Left cardiac atrium (tissue), 4 donors: ENCODE results near the gene MLLT1. TPM values are rescaled to one million over a fixed set of nuclear protein-coding genes. Genes with fewer than 3 reads are reported as not detected.
A peak's percentile ranks its signal among the peaks of the same experiment; 100 is the strongest.

Source experiments
- ATAC-seq, 2 donors: fragments of 200-7000 bp; cut with Tn5 transposase; one replicate each; pipeline ENCODE4 v1.9.1; 2020; ENCODE audit warnings: mild to moderate bottlenecking in 2 of 2, moderate library complexity in 2 of 2
- DNase-seq: peaks from one replicate; pipeline ENCODE4 v3.0.0-alpha.2; 2020
- intact Hi-C, 2 donors: fragments of 100-400 bp; cut with DNase I; formaldehyde crosslinking; loops; one replicate each; pipeline versions ENCODE4 v1.14.1 to v1.15.1; 2022 to 2023
- total RNA-seq, 2 donors: library from RNA; stranded (reverse); fragmentation: NEBNext Ultra II Directional; extraction: Animal tissue kit (Norgen Biotek cat#: 25700); gene quantifications; one replicate each; pipeline ENCODE4 v1.2.1, GENCODE V29; 2021
- donor health status: DM: no; HTN: yes; CAD: no.
- donor health status: DM: no; HTN: yes; CAD: no; lungs with severe emphysema.
- donor health status: DM: yes; HTN: yes; CAD: no.
- donor health status: Dilated cardiomyopathy.

The MLLT1 gene
- total RNA-seq, 2 donors from 2014 or later: 40.1 to 51.4 TPM

DNA sequence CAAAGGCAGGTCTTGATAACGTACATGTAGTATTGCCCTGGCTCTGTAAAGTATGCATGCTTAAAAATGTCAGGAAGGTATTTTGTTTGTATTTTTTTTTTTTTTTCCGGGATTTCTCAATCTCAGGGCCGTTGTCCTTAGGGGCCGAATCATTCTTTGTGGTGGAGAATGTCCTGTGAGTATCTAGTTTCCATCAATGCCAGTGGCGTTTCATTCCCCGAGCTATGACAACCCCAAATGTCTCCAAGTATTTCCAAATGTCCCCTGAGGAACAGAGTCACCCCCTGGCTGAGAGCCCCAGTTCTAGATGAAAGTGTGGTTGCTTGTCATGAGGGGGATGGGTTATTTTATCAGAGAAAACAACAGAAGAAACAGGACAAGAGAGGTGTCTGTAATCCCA lies 75.6 kb downstream of the MLLT1 start:
- no peak for DNase-seq
- ATAC-seq: no peak
- intact Hi-C loops: no loop called here

DNA sequence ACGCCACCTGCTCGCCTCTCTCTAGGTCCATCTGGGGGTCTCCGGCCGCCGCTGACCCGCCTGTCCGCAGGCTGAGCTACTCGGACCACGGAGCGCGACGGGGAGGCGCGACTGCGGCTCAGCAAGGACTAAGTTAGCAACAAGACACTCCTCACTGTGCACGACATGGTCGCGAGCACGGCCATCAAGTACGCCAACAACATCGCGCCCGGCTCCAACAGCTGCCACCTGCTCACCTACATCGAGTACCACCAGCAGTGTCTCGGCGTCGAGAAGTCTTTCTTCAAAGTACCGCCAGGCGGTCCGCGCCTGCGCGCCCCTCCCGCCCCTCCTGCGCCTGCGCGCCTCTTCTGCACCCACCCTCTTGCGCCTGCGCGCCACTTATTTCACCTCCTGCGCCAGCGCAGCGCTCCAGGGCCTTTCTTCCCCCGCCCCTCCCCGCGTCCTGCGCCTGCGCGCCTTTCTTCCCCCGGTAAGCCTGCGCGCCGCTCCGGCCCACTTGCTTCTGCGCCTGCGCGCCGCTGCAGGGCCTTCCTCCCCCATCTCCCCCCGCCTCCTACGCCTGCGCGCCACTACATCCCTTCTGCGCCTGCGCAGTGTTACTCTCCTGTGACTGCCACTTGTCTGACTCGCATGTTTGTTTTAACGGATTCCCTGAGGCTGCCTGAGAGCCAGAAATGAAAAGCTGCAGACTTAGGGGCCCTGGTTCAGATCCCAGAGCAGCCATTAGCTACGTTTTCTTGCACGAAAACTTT lies 80.4 kb downstream of the MLLT1 start:
- intact Hi-C loops: no loop called here
- peak; percentile 99 for DNase-seq
- peak; percentile 97 to 98 for ATAC-seq

DNA sequence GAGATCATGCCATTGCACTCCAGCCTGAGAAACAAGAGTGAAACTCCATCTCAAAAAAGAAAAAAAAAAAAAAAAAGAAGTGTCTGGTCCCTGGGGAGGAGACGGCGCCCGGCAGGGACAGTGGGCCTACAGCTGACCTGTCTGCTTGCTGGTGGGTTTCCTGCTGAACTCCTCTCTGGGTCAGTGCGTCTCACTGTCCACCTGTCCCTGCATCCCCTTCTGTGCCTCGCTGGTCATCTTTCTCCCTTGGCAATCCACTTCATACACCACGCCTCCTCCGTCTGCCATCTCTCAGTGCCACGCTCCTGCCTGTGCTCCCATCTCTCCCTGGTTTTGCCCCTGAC lies 80.9 kb downstream of the MLLT1 start:
- no peak for ATAC-seq
- intact Hi-C loops: no loop called here
- no peak for DNase-seq

DNA sequence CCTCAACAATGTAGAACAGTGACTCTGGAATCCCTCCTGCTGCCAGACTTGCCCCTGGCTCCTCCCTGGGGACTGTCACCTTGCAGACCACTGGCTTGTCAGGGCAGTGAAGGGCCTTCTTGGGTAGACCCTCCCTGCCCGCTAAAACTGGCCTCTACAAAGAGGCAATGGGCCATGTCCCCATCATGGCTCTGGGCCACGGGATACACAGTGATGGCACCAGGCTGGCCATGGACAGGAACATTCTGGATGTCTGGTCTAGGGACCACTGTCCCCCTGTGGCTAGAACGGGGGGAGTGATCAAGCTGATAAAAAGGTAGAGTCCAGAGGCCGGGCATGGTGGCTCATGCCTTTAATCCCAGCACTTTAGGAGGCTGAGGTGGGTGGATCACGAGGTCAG lies 83.4 kb downstream of the MLLT1 start:
- DNase-seq (no peak), ATAC-seq (no peak)
- intact Hi-C loops: no loop called here

DNA sequence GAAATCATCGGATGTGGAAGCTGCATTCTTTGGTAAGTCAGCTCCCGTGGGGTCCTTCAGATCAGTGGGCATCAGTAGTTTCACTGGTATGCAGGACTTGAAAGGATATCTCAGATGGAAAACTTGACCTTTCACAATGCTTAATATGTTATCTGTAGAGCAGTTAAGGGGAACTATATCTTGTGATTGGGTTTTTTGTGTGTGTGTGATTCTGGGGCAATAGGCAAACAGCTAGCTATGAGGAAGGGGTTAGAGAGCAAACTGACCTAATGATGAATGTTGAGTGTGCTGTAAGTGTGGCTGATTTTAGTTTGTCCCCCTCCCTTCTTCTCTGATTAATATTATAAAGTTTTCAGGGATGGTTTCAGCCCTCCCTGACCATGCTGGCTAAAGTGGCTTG lies 91.0 kb downstream of the MLLT1 start:
- intact Hi-C loops: no loop called here
- DNase-seq (no peak), ATAC-seq (no peak)

DNA sequence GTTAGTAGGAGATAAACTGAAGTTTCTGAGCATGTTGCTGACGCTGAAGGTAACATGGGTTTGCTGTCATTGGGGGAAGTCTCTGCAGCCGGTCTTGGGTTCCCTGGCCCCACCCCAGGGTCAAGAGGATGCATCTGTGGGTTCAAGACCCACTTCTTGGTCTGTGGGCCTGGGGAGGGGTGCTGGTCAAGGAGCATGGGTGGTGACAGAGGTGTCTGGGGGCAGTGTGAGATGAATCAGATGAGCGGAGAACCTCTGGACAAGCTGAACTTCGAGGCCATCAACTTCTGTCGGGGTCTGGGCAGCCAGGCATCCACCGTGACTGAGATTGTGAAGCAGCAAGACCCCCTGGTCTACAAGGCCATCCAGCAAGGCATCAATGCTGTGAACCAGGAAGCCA lies 92.4 kb downstream of the MLLT1 start:
- intact Hi-C loops: no loop called here
- DNase-seq (no peak), ATAC-seq (no peak)

DNA sequence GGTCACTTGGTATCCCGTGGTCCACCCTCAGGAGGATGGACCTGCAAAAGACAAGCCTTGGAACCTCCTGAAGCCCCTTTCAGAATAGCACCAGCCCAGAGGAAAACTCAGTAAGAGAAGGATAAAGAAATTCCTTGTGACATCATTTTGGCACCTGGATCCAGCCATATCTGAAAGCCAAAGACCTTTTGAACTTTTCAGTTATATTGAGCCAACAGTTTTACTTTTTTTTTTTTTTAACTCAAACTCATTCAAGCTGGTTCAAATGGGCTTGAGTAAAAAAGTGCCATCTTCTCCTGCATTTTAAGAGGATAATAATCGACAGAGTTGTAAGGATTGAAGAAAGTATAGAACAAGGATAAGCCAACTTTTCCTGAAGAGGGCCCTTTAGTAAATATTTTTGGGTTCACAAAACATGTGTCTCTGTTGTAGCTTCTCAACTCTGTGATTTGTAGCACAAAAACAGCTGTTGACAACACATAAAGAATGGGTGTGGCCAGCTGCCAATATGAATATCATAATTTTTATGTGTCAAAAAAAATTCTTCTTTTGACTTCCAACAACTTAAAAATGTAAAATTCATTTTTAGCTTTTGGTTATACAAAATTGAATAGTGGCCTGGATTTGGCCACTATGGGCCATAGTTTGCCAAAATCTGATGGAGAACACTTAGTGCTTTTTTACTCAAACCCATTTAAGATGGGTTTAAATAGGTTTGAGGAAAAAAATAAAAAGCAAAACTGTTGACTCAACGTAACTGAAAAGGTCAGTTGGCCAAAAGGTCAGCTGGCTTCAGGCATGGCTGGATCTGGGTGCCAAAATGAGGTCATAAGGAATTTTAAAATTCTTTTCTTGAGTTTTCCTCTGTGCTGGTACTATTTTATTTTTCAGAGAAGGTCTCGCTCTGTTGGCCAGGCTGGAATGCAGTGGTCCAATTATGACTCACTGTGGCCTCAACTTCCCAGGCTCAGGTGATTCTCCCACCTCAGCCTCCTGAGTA lies 93.6 kb downstream of the MLLT1 start:
- no peak for ATAC-seq
- intact Hi-C loops: no loop called here
- no peak for DNase-seq

DNA sequence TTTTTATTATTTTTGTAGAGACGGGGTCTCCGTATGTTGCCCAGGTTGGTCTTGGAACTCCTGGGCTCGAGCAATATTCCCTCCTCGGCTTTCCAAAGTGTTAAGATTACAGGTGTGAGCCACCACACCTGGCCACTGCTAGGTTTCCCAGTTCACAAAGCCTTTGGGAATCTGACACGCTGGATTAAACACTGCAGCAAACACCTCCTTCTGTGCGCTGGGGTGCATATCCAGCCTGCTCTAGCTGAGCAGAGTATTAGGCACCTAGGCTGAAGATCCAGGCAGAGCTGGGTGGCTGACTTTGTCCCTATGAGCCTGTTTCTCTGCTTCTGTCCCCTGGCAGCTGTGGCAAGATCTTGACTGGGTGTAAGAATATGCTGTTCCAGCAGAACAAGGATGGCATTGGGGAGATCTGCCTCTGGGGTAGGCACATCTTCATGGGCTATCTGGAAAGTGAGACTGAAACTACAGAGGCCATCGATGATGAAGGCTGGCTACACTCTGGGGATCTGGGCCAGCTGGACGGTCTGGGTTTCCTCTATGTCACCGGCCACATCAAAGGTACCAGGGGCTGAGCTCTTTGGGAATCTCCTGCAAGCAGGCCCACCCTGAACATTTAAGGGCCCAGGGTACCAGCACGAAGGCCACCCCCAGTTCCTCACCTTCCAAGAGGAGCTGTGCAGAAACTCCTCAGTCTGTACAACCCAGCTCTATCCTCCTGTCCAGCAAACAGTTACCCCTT lies 94.5 kb downstream of the MLLT1 start:
- intact Hi-C loops: no loop called here
- ATAC-seq (no peak), DNase-seq (no peak)

DNA sequence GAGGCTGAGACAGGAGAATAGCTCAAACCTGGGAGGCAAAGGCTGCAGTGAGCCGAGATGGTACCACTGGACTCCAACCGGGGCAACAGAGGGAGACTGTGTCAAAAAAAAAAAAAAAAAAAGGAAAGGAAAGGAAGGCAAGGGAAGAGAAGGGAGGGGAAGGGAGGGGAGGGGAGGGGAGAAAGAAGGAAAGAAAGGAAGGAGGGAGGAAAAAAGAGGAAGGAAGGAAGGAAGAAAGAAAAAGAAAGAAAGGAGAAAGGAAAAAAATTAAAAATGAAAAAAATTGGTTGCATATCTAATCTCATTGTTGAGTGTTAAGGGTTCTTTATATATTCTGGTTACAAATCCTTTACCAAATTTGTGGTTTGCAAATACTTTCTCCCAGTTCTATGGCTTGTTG lies 98.7 kb downstream of the MLLT1 start:
- no peak for ATAC-seq
- intact Hi-C loops: no loop called here
- no peak for DNase-seq

DNA sequence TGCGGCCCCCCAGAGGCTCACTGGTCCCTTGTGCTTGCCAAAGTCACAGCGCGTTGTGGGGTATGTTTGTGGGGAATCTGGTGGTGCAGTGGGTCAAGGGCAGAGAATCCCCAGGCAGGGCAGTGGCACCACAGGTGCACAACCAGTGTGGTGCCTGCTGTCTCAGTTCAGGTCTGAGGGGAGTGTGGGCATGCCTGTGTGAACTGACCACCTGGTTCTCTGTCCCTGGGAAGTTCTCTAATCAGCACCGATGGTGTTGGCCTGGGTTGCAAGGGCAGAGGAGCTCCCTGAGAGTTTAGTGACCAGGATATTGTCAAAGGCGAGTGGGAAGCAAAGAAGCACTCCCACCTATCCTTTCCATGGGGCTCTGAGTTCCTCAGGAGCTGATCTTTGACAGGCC lies 106.6 kb downstream of the MLLT1 start:
- intact Hi-C loops: no loop called here
- no peak for ATAC-seq
- no peak for DNase-seq

DNA sequence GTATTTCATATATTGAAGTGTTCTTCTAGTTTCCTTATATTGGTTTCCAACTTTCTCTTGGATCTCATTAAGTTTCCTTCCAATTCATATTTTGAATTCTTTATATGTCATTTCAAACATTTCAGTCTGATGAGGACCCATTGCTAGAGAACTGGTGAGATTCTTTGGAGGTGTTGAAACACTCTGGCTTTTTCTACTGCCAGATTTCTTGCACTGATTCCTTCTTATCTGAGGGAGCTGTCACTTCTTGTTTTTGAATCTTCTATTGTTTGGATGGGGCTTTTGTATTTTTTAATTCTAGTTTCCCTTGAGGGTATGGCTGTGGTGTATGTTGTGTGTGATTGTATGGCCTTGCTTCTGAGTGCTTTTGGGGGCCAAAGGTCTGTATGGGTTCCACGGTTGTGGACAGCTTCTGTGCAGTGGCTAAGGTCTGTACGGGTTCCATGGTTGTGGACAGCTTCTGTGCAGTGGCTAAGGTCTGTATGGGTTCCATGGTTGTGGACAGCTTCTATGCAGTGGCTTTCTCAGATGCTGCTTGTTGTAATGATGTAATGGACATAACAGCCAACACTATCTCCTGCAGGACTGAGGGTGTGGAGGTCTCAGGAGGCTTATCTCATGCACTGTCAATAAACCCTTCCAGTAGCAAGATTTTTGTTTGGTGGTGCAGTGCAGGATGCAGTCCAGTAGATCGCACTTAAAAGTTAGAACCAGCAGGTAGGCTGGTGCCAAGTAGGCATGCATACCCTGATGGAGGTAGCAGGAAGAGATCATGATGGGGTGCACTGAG lies 107.5 kb downstream of the MLLT1 start:
- no peak for DNase-seq
- no peak for ATAC-seq
- intact Hi-C loops: no loop called here

DNA sequence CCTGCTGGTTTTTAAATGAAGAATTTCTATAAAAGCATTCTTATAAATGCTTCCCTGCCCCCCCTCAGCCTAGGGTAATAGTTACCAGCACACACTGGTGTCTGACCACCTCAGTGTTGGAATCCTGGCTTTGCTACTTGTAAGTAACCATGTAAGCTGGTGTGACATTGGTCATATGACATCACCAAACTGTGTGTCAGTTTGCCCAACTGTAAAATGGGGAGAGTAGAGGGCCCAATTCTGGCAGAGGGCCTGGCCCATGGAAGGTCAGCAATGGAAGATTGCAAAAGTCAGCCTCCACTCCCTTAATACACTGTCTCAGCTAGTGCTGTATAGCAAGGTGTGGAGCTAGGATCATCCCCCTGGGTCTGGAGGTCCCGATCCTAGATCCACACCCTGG lies 112.7 kb downstream of the MLLT1 start:
- no peak for ATAC-seq
- DNase-seq: no peak
- intact Hi-C loops: loop anchor here in 1 of 2 donors (2.0 kb wide), 1 partner anchor 132 kb away; no protein-coding TSS in a partner anchor

DNA sequence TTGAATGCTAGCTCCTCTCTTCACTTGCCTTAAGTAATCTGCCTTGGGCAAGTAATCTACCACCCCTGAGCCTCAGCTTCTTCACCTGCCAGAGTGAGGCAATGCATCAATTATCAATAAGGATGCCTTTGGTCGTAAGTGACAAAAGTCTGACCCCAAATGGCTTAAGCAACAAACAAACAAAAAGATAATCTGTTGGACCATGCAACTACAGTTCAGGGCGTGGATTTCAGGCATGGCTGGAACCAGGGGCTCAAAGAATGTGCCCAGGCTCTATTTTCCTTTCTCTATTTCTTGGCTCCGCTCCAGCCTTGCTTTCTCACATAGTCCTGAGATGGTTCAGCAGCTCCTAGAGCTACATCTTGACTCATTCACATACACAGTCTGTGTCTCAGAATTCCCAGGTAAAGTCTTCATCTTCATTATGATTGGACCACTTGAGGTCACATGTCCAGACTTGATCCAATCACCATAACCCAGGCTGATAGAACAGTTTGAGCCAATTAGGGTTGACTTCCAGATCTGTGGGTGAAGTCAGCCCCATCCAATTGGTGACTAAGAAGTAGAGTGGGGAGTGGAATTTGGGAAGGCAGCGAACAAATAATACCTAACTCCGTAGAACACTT lies 114.8 kb downstream of the MLLT1 start:
- intact Hi-C loops: no loop called here

DNA sequence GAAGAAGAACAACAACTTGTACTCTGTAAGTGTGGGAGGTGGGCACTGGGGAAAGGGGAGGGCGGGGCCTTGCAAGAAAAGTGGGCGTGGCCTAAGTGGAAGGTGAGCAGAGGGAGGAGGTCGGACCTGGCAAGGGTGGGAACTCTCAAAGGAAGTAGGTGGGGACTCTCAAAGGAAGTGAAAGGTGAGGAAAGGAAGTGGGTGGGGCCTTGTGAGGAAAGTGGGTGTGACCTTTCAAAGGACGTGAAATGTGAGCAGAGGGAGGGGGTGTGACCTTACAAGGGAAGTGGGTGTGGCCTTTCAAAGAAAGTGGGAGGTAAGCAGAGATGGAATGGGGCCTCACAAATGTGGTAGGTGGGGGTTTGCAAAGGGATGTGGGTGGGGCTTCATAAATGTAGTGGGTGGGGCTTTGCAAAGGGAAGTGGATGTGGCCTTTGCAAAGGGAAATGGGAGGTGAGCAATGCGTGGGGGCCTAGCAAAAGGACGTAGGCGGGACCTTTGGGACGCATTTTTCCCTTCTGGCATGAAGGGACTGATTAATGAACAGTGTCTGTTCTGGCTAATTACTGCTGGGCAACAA lies 118.4 kb downstream of the MLLT1 start:
- peak; percentile 41 to 66 for ATAC-seq
- DNase-seq: peak; percentile 37
- intact Hi-C loops: no loop called here

More for the DNA sequence above, 114.8 kb downstream of the MLLT1 start:
- ATAC-seq (no peak), DNase-seq (no peak)
